ENCODE measurements around the gene HES4.
"Not testable (repeated sequence)": the region's sequence is repeated elsewhere in the genome, so short reads cannot be mapped to it uniquely, and the experiment has no call there.

DNA sequence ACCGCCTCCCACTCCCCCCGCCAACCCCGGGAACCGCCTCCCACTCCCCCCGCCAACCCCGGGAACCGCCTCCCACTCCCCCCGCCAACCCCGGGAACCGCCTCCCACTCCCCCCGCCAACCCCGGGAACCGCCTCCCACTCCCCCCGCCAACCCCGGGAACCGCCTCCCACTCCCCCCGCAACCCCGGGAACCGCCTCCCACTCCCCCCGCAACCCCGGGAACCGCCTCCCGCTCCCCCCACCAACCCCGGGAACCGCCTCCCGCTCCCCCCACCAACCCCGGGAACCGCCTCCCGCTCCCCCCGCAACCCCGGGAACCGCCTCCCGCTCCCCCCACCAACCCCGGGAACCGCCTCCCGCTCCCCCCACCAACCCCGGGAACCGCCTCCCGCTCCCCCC, 23.1 kb downstream of the HES4 start:
- TF ChIP-seq, protein P1, sequence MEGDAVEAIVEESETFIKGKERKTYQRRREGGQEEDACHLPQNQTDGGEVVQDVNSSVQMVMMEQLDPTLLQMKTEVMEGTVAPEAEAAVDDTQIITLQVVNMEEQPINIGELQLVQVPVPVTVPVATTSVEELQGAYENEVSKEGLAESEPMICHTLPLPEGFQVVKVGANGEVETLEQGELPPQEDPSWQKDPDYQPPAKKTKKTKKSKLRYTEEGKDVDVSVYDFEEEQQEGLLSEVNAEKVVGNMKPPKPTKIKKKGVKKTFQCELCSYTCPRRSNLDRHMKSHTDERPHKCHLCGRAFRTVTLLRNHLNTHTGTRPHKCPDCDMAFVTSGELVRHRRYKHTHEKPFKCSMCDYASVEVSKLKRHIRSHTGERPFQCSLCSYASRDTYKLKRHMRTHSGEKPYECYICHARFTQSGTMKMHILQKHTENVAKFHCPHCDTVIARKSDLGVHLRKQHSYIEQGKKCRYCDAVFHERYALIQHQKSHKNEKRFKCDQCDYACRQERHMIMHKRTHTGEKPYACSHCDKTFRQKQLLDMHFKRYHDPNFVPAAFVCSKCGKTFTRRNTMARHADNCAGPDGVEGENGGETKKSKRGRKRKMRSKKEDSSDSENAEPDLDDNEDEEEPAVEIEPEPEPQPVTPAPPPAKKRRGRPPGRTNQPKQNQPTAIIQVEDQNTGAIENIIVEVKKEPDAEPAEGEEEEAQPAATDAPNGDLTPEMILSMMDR (IDR thresholded peaks at IDR 0.05; ENCODE audit: extremely low read depth in 1 of 2, insufficient read depth in 1 of 2, low read depth in 1 of 2, low read length in 2 of 2), result not testable (repeated sequence)
- TF ChIP-seq POLR2AphosphoS5 (IDR thresholded peaks at IDR 0.05; ENCODE audit: insufficient read depth, low read depth, low read length), result not testable (repeated sequence)
